Hepatocyte (in vitro differentiated cells): ENCODE results near the gene FPR2. TPM values are rescaled to one million over a fixed set of nuclear protein-coding genes. Genes with fewer than 3 reads are reported as not detected.

Source experiments
- DNase-seq: peaks from one replicate; pipeline ENCODE4 v3.0.0-alpha.2; 2016; ENCODE audit warnings: low spot score
- H2AFZ ChIP-seq: fragments of 200-600 bp; sonication (generic); 2 replicates; pipeline ENCODE4 v1.6.0; 2016; ENCODE audit warnings: antibody characterized with exemption, mild to moderate bottlenecking
- H3K27ac ChIP-seq: fragments of 200-600 bp; sonication (generic); 2 replicates; pipeline ENCODE4 v1.5.1; 2016; ENCODE audit warnings: mild to moderate bottlenecking
- H3K27me3 ChIP-seq: fragments of 200-600 bp; sonication (generic); 2 replicates; pipeline ENCODE4 v1.6.1; 2016
- H3K36me3 ChIP-seq: fragments of 200-600 bp; sonication (generic); replicated peaks from 2 replicates; pipeline ENCODE4 v1.5.1; 2016; ENCODE audit warnings: low read depth; ENCODE audit not compliant: insufficient read depth
- H3K4me1 ChIP-seq: fragments of 200-600 bp; sonication (generic); 2 replicates; pipeline ENCODE4 v1.5.1; 2016; ENCODE audit warnings: mild to moderate bottlenecking, moderate library complexity; ENCODE audit not compliant: insufficient read depth
- H3K4me2 ChIP-seq: fragments of 200-600 bp; sonication (generic); 2 replicates; pipeline ENCODE4 v1.6.0; 2016
- H3K4me3 ChIP-seq: fragments of 200-600 bp; sonication (generic); 2 replicates; pipeline ENCODE4 v1.5.1; 2016; ENCODE audit warnings: mild to moderate bottlenecking
- H3K79me2 ChIP-seq: fragments of 200-600 bp; sonication (generic); 2 replicates; pipeline ENCODE4 v1.6.0; 2017; ENCODE audit warnings: mild to moderate bottlenecking
- H3K9me2 ChIP-seq: fragments of 200-600 bp; sonication (generic); replicated peaks from 2 replicates; pipeline ENCODE4 v1.6.0; 2017; ENCODE audit warnings: mild to moderate bottlenecking; ENCODE audit not compliant: insufficient read depth
- H3K9me3 ChIP-seq: fragments of 200-600 bp; sonication (generic); 2 replicates; pipeline ENCODE4 v1.5.1; 2016; ENCODE audit warnings: low read depth, mild to moderate bottlenecking
- H4K20me1 ChIP-seq: fragments of 200-600 bp; sonication (generic); 2 replicates; pipeline ENCODE4 v1.6.0; 2016; ENCODE audit warnings: mild to moderate bottlenecking; ENCODE audit not compliant: insufficient read depth, poor library complexity, severe bottlenecking
- CTCF ChIP-seq: fragments of 200-600 bp; sonication (generic); IDR thresholded peaks from 2 replicates; pipeline ENCODE4 v1.5.1; 2016; ENCODE audit warnings: antibody characterized with exemption, mild to moderate bottlenecking; ENCODE audit not compliant: poor library complexity
- EZH2 ChIP-seq: fragments of 200-600 bp; sonication (generic); IDR thresholded peaks from 2 replicates; pipeline ENCODE4 v1.6.1; 2016; ENCODE audit warnings: antibody characterized with exemption, mild to moderate bottlenecking, borderline replicate concordance
- EZH2phosphoT487 ChIP-seq: fragments of 200-600 bp; sonication (generic); IDR thresholded peaks from one replicate; pipeline ENCODE4 v1.6.1; 2018; ENCODE audit warnings: antibody characterized with exemption, mild to moderate bottlenecking, low read depth, moderate library complexity; ENCODE audit not compliant: unreplicated experiment, severe bottlenecking
- WGBS: methylation state at CpG from one replicate; pipeline ENCODE4 v1.1.6; 2016; ENCODE audit warnings: low lambda C conversion rate; ENCODE audit errors: missing lambda C conversion rate; 5-methylcytosine and 5-hydroxymethylcytosine counted together
- polyA plus RNA-seq: library from polyadenylated mRNA; unstranded; fragments of >200 nt; fragmentation: Nextera tagmentation; extraction: Ambion mirVana; gene quantifications from 2 replicates; pipeline ENCODE4 v1.2.1, GENCODE V29; 2016
- total RNA-seq: library from RNA; depleted of rRNA; stranded (reverse); fragments of >200 nt; gene quantifications from 2 replicates; pipeline ENCODE4 v1.2.3, GENCODE V29; 2014

The FPR2 gene
- not detected in 2 replicates for total RNA-seq
- polyA plus RNA-seq: not detected in 2 replicates

GRCh38 chr19:51760697-51761356 lies at the start of gene FPR2:
FPR2 (plus strand) TSS chr19:51761180; CDS start chr19:51768659, 7,479 bp downstream.
- no peaks in the 10 kb centered on the region for H3K9me2 ChIP-seq
- WGBS: 72% methylated on average over 8 of the region's 8 CpGs
- H3K4me2 ChIP-seq: no peak within 1 kb of the TSS
- no peaks in the 10 kb centered on the region for H3K27me3 ChIP-seq
- H3K36me3 ChIP-seq: no peaks in the 10 kb centered on the region
- no peaks in the 10 kb centered on the region for H4K20me1 ChIP-seq
- no peak within 1 kb of the TSS for H3K27ac ChIP-seq
- no peaks in the 10 kb centered on the region for H3K4me1 ChIP-seq
- H2AFZ ChIP-seq: no peak within 1 kb of the TSS
- H3K4me3 ChIP-seq: no peak within 1 kb of the TSS
- TF ChIP-seq EZH2 (no peak), CTCF (no peak), EZH2phosphoT487 (no peak)
- H3K79me2 ChIP-seq: no peaks in the 10 kb centered on the region
- H3K9me3 ChIP-seq: no peaks in the 10 kb centered on the region
- DNase-seq: no peak

DNA sequence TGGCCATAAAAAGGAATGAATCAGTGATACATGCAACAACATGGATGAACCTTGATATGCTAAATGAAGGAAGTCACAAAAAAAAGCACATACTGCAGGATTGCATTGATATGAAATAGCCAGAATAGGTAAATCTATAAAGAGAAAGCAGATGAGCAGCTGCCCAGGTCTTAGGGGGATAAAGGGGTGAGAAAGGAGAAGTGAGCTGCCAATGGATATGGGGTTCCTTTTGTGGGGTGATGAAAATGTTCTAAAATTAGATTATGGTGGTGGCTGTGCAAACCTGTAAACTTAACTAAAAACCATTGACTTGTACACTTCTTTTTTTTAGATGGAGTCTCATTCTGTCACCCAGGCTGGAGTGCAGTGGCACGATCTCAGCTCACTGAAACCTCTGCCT lies 49.3 kb upstream of the FPR2 start:
- no peaks in the 10 kb centered on the region for H3K4me1 ChIP-seq
- TF ChIP-seq EZH2phosphoT487 (no peak), EZH2 (no peak), CTCF (no peak)
- H3K9me3 ChIP-seq: no peaks in the 10 kb centered on the region
- H3K9me2 ChIP-seq: no peaks in the 10 kb centered on the region
- no peaks in the 10 kb centered on the region for H3K79me2 ChIP-seq
- DNase-seq: no peak
- no peak overlapping the region for H3K27ac ChIP-seq
- H4K20me1 ChIP-seq: no peaks in the 10 kb centered on the region
- no peak overlapping the region for H3K4me2 ChIP-seq
- no peak overlapping the region for H3K4me3 ChIP-seq
- no peaks in the 10 kb centered on the region for H3K36me3 ChIP-seq
- no peaks in the 10 kb centered on the region for H3K27me3 ChIP-seq
- 86% methylated on average over 1 of the region's 1 CpG for WGBS
- no peak overlapping the region for H2AFZ ChIP-seq

DNA sequence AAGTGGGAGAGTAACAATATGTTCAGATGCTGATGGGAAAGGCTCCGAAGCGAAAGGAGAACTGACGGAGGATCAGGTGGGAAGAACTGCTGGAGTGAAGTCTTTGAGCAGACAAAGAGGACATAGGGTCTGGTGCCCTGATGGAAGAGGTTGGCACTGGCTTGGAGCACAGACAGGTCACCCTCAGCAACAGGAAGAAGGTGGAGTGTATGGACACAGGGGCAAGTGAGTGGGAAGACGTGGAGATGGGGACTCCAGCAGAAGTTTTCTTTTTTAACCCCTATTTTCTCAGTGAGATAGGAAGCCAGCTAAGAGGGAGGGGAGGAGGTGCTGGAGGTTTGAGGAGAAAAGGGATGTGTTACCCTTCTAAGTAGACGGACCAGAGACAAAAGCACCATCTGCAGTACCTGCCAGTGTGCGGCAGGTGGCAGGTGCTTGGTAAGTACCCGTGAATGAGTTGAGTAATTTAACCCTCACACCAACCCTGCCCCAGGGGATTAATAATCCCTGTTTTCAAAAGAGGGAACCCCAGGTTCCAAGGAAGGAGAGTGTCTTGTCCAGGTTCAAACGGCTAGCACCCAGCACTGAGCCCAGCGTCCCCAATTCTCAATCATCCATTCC lies 48.4 kb upstream of the FPR2 start:
- no peaks in the 10 kb centered on the region for H3K9me3 ChIP-seq
- peak; percentile 39 for TF ChIP-seq CTCF
- no peak for TF ChIP-seq EZH2phosphoT487
- no peaks in the 10 kb centered on the region for H3K79me2 ChIP-seq
- no peak overlapping the region for H2AFZ ChIP-seq
- H3K9me2 ChIP-seq: no peaks in the 10 kb centered on the region
- H3K36me3 ChIP-seq: no peaks in the 10 kb centered on the region
- H3K4me3 ChIP-seq: no peak overlapping the region
- 35% methylated on average over 9 of the region's 9 CpGs for WGBS
- H3K4me1 ChIP-seq: no peaks in the 10 kb centered on the region
- H3K4me2 ChIP-seq: no peak overlapping the region
- DNase-seq: peak; percentile 57
- peaks cover 7% of the 10 kb centered on the region for H3K27me3 ChIP-seq
- no peaks in the 10 kb centered on the region for H4K20me1 ChIP-seq
- no peak overlapping the region for H3K27ac ChIP-seq
